ENCODE results near the gene MARVELD2. TPM values are rescaled to one million over a fixed set of nuclear protein-coding genes. Genes with fewer than 3 reads are reported as not detected.
"Not testable (repeated sequence)": the region's sequence is repeated elsewhere in the genome, so short reads cannot be mapped to it uniquely, and the experiment has no call there.

Gene MARVELD2
- total and polyA plus RNA-seq, 8 donors, result 3.7 to 37.1 (median 8.0) TPM

GRCh38 chr5:69454460-69455249 is 39.7 kb downstream of the MARVELD2 start:
- Histone ChIP-seq H3K4me3 (no peak overlapping the region), H3K27ac (peak overlapping the region in 4 of 5 donors; percentile 26 to 69 (median 52)), H3K9me3 (no peaks in the 10 kb centered on the region), H3K4me1 (peaks cover 0 to 6% (median 2%) of the 10 kb centered on the region in 4 donors), H3K36me3 (no peaks in the 10 kb centered on the region), H3K27me3 (no peaks in the 10 kb centered on the region)
- TF ChIP-seq EP300 (IDR thresholded peaks at IDR 0.05) (no peak), POLR2A (IDR thresholded peaks at IDR 0.05) (no peak), POLR2AphosphoS5 (IDR thresholded peaks at IDR 0.05) (no peak), CTCF (IDR thresholded peaks at IDR 0.05) (no peak)
- peak; percentile 23 to 55 for DNase-seq
- intact Hi-C loops (cut with DNase I; ENCODE audit: low total_unique reads), result no loop called here
- 39 to 59% (median 49%) methylated on average over 8 of the region's 8 CpGs for WGBS, 5 donors

GRCh38 chr5:69455428-69455988 is 40.6 kb downstream of the MARVELD2 start:
- H3K27ac ChIP-seq; H3K4me3 ChIP-seq; H3K36me3 ChIP-seq; H3K4me1 ChIP-seq; H3K27me3 ChIP-seq; H3K9me3 ChIP-seq; intact Hi-C loops (cut with DNase I; ENCODE audit: low total_unique reads): not testable (repeated sequence)
- DNase-seq, result peak in 1 of 2 donors; percentile 2
- 88 to 95% (median 92%) methylated on average over 7 of the region's 7 CpGs for whole genome bisulfite sequencing, 5 donors

GRCh38 chr5:69462170-69462569 is 47.3 kb downstream of the MARVELD2 start:
- WGBS, 5 donors, result 93 to 100% (median 96%) methylated on average over 1 of the region's 1 CpG
- no peaks in the 10 kb centered on the region for H3K27me3 ChIP-seq
- TF ChIP-seq POLR2A (IDR thresholded peaks at IDR 0.05) (no peak), POLR2AphosphoS5 (IDR thresholded peaks at IDR 0.05) (no peak), EP300 (IDR thresholded peaks at IDR 0.05) (no peak), CTCF (IDR thresholded peaks at IDR 0.05) (no peak)
- no peak for DNase-seq
- peaks cover 0 to 4% (median 2%) of the 10 kb centered on the region in 4 donors for H3K9me3 ChIP-seq
- no peak overlapping the region for H3K27ac ChIP-seq
- H3K36me3 ChIP-seq, result no peaks in the 10 kb centered on the region
- intact Hi-C loops (cut with DNase I; ENCODE audit: low total_unique reads), result no loop called here
- H3K4me1 ChIP-seq, result no peaks in the 10 kb centered on the region
- H3K4me3 ChIP-seq, result no peak overlapping the region

GRCh38 chr5:69466375-69466774 is 51.5 kb downstream of the MARVELD2 start:
- H3K27me3 ChIP-seq; intact Hi-C loops (cut with DNase I; ENCODE audit: low total_unique reads); H3K4me1 ChIP-seq; H3K9me3 ChIP-seq; H3K4me3 ChIP-seq; H3K36me3 ChIP-seq; H3K27ac ChIP-seq; DNase-seq: not testable (repeated sequence)
- WGBS, 5 donors, result 85 to 98% (median 89%) methylated on average over 3 of the region's 3 CpGs

GRCh38 chr5:69467442-69468225 is 52.7 kb downstream of the MARVELD2 start:
- intact Hi-C loops (cut with DNase I; ENCODE audit: low total_unique reads), result no loop called here

More at GRCh38 chr5:69467442-69468225, 52.7 kb downstream of the MARVELD2 start:
- no peak overlapping the region for H3K27ac ChIP-seq
- TF ChIP-seq POLR2AphosphoS5 (IDR thresholded peaks at IDR 0.05) (no peak), POLR2A (IDR thresholded peaks at IDR 0.05) (no peak), CTCF (IDR thresholded peaks at IDR 0.05) (no peak), EP300 (IDR thresholded peaks at IDR 0.05) (no peak)
- H3K4me1 ChIP-seq, result no peaks in the 10 kb centered on the region
- H3K9me3 ChIP-seq, result peaks cover 0 to 4% (median 2%) of the 10 kb centered on the region in 4 donors
- no peak overlapping the region for H3K4me3 ChIP-seq
- no peak for DNase-seq
- H3K36me3 ChIP-seq, result no peaks in the 10 kb centered on the region
- 79 to 86% (median 84%) methylated on average over 8 of the region's 8 CpGs for WGBS, 5 donors
- no peaks in the 10 kb centered on the region for H3K27me3 ChIP-seq
